Stimulated activated CD4-positive, alpha-beta T cell treated with anti-CD3 and anti-CD28 coated beads, Interleukin-15, amount 100 ng/mL, for 24 hours (primary cell): ENCODE data around the gene ST7.

ENCODE experiments used
- DNase-seq: peaks from one replicate; pipeline ENCODE4 v3.0.0-alpha.2; 2020

ST7 gene

DNA sequence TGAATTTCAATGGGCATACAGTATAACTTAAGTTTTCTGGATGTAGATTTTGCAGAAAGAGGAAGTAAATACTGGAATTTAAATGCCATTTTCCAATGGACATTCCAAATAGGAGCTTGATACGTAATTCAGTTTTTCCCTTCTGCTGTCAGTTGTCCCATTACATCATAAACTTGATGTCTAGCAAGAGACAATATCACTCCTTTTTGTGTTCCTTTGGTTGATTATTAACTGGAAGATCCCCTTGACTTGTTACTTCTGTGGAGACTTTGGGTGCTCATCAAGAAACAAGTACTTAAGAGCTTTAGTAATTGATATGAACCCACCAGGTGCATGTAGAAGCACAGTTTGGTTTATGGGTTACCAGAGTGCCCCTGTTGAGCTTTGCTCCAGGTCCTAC, 116.1 kb downstream of the ST7 start:
- no peak for DNase-seq

- DNase-seq, result no peak
Observed at GRCh38 chr7:117071551-117071950, 118.2 kb downstream of the ST7 start.

DNA sequence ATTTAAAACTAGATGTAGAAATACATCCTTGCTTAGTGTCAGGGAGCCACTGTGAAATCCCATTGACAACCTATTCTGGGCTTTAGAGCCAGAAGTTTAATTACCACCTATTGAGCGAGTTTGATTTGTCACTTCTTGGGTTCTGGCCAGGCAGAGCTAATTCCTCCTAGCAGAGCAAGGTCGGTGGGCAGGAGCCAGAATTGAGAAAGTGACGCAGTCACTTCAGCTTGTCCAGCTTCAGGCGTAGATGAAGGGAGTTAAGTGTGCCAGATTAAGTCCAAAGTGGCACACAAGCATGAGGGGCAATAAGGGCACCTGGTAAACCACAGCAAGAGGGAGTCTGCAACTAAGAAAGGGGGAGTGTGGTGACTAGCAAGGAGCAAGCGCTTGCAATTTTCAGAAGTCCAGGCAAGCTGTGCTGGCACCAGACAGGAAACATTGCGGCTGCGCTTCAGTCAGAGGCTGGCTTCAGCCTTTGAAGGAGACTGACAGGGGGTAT, 119.4 kb downstream of the ST7 start:
- DNase-seq, result no peak

- no peak for DNase-seq
Observed at GRCh38 chr7:117074378-117074777, 121.1 kb downstream of the ST7 start.

DNA sequence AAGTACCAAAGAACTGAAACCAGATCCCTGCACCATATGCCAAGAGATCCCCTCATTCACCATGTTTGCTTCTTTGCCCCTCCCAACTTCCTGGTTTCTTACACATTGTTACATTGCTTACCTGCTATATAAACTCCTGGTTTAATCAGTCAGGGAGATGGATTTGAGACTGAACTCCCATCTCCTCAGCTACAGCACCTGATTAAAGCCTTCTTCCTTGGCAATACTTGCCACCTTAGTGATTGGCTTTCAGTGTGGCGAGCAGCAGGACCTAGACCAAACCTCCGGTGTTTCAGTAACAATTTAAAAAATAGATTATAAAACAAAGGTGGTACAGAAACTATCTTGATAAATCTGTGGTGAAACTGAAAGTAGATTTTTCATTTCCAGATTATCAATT, 122.6 kb downstream of the ST7 start:
- DNase-seq, result no peak

DNA sequence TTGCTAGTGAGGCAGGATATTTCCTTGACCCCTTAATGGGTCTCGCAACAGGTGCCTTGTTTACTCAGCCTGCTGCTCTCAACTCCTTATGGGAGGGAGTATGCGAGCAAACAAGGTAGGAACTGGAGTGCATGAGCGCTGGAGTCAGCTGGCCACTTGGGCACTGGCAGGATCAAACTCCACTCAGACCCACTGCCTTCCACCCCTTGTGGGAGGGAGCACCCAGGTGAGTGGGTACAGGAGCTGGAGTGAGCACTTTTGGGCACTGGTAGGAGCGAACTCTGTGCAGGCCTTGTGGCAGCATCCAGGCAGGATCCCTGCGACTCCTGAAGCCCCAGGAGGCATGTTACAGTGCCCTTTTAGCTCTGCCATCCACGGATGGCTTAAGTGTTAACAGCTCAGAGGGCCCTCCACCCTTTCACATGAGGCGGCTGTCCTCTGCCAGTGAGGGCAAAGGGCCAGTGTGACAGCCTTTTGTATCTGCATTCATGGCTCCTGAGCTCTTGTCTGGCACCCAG, 123.2 kb downstream of the ST7 start:
- DNase-seq, result no peak

GRCh38 chr7:117077658-117078057, 124.4 kb downstream of the ST7 start:
- no peak for DNase-seq

- no peak for DNase-seq
Observed at GRCh38 chr7:117082647-117083046, 129.3 kb downstream of the ST7 start.

GRCh38 chr7:117083648-117084047, 130.3 kb downstream of the ST7 start:
- DNase-seq, result no peak

GRCh38 chr7:117084286-117084685, 131.0 kb downstream of the ST7 start:
- no peak for DNase-seq

DNA sequence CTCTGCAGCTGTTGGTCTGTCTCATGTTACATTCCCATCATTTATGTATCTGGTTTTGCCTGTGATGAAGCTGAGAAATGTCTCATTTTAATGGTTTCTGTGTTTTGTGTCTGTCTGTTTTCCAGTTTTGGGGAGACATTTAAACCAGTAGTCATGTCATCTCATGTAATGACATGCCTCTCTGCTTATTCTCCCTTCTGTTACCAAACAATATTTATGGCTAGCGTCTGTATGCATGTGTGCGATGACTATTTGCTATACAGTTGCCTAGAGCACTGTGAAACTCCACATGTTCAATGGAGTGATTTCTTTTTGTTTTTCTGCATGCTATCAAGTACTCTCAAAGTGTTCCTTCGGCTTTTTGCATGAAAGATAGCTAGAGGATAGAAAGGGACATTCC, 132.0 kb downstream of the ST7 start:
- no peak for DNase-seq

- DNase-seq, result no peak
Observed at GRCh38 chr7:117085769-117086463, 132.6 kb downstream of the ST7 start.

DNA sequence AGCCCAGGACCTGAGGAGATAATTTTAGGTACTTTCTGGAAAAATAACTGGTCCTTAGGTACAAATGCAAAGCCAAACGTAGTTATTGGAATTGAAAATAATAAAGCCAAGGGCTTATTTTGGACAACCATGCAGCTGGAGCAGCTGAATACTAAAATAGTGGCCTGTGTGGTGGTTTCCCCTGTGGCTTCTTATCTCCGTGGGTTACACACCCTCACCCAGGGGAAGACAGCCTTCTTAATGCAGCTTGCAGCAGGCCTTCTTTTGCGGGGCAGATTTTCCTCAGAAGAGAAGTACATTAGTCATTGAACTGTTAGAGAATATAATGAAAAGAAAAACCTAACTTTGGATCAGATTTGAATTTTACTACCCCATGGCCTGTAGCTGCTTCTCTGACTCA, 133.5 kb downstream of the ST7 start:
- peak; percentile 26 for DNase-seq

GRCh38 chr7:117087639-117088396, 134.5 kb downstream of the ST7 start:
- DNase-seq, result no peak

DNA sequence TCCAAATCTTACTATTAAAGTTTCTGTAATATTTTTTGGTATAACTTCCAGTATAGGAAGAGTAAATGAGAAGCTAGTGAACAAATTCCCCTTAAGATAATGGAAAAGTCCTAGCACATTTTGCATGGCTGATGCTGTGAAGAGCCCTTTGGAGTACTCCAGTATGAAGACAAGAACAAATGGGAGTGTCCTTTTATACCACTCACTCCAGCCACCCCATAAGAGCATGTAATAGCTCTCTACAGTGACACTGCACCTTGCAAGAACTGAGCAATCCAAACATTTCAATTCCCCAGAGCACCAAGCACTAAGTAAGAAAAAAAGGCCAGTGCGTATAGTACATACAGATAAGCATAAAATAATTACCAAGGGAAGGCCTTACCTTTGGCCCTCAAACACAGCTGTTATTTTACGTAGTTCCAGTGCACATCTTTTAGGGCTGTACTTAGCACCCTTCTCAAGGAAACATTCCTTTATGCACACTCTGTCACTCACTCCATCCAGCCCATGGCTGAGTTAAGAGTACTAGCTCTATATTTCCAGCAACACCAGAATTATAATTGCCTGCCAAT, 135.4 kb downstream of the ST7 start:
- no peak for DNase-seq

GRCh38 chr7:117090791-117091190, 137.5 kb downstream of the ST7 start:
- no peak for DNase-seq

DNA sequence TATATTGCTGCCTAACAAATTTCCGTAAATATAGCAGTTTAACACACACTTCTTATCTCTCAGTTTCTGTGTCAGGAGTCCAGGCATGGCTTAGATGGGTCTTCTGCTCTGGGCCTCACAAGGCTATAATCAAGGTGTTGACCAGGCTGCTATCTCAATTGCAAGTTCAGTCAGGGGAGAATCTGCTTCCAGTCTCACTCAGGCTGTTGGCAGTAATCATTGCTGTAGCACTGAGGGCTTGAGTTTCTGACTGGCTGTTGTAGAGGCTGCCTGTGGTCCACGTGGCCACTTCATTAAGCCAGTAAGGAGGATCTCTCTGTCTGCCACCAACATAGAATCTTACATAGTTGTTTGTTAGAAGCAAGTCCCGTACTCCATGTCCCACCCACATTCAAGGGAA, 138.4 kb downstream of the ST7 start:
- DNase-seq, result no peak

DNA sequence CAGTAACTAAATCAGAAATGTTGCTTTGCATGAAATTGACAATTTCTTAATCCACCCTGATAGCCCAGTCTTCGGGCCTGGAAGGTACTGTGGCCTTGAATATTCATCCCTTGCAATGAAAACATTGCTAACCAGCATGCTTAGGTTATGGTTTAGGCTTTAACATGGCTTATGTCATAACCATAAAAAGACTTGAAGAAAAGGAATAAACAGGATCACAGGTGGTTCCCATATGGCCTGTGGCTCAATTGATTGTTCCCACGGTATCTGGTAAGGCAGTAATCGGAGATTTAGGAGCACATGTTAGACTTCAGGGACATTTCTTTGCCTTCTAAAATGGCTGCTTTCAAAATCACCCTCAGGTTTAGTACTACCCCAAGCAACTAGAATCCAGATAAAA, 139.5 kb downstream of the ST7 start:
- DNase-seq, result no peak

- no peak for DNase-seq
Observed at GRCh38 chr7:117094457-117094856, 141.2 kb downstream of the ST7 start.

GRCh38 chr7:117095055-117095454, 141.8 kb downstream of the ST7 start:
- no peak for DNase-seq

DNA sequence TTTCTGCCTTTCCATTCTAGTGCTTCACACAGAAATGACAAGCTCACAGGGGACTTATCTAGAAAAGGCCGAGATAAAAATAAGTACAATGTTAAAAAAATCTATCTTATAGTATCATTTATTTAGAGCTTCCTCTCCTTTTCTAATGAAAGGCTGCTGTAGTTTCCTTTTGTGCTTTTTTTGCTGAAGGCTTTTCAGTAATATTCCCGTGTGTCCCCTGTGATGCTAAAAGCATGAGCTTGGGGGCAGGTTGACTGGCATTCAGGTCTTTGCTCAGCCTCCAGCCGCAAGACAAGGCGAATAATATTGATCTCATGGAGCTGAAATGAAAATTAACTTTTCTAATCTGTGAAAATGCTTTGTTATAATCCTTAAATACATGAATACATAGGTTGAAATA, 143.0 kb downstream of the ST7 start:
- no peak for DNase-seq

DNA sequence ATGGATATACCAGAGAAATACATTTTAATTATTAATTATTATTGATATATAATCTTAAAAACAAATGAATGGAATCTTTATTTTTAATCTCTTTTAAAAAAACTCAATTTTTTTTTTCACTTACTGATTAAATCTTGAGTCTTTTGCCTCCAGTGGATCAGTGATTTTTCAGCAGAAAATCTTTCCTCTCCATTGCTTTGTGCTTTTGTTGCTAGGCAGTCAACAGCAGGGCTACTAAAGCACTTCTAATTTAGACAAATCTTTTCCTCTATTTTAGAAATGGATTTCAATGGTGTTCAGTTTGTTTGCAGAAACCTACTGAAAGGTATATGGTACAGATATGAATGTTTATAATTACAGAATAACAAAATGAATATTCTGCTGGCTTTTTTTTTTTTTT, 143.6 kb downstream of the ST7 start:
- DNase-seq, result no peak

- no peak for DNase-seq
Observed at GRCh38 chr7:117097860-117098259, 144.6 kb downstream of the ST7 start.

DNA sequence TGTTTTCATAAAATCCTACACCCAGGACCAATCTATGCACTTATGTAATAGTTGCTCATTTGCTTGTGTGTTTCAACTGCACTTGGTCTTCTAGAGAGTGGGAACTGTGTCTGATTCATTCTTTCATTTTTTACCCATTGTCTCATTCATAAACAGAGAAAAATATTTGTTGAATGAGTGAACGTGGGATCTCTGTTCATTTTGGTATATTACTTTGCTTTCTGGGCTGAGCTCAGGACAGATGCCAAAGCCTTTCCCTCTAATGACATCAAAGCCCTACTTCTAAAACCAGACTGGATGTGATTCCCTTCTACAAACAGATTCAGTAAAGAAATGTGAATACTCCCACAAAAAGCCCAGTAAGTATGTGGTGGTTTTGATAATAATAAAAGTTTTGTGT, 145.2 kb downstream of the ST7 start:
- DNase-seq, result no peak
